HG03520 (cell line): ENCODE measurements around the gene CLEC4G.

Experiments
- ATAC-seq: cut with Tn5 transposase; IDR thresholded peaks from one replicate; pipeline ENCODE4 v1.9.1; 2021; ENCODE audit warnings: mild to moderate bottlenecking, moderate library complexity; ENCODE audit not compliant: unreplicated experiment

Gene CLEC4G

DNA sequence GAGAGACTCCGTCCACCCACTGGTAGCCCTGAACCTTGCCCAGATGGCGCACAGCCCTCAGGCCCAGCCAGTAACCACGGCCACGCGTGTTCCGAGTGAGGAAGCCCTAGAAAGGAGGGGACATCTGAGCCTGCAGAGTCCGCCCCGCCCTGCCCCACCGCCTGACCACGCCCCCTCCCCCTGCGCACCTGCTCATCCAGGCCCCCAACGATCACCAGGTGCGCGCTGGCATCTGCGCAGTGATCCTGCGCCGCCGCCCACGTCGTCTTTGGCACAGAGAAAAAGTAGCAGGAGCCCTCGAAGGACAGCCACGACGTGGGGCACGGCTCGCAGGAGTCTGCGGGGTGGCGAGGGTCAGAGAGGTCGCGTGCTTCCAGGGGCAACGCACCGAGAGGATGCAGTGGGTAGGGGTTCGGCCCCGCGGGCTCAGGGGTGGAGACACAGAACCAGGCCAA, 2.1 kb downstream of the CLEC4G start:
- ATAC-seq: no peak

GRCh38 chr19:7729211-7729610, 2.7 kb downstream of the CLEC4G start:
- no peak for ATAC-seq

DNA sequence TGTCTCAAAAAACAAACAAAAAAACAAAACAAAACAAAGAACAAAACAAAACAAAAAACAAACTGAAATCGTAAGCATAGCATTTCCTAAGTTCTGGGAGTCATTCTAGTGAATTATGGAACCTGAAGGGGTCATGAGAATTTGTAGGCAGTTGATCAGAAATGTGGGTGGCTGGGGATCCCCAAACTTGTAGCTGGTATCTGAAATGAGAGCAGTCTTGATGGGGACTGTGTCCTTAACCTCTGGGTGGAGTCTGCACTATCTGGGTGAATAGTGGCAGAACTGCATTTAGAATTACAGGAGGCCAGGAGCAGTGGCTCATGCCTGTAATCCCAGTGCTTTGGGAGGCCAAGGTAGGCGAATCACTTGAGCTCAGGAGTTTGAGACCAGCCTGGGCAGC, 6.1 kb downstream of the CLEC4G start:
- no peak for ATAC-seq

GRCh38 chr19:7722231-7722651, 9.7 kb downstream of the CLEC4G start:
- ATAC-seq: no peak

- no peak for ATAC-seq
These were observed 11.6 kb downstream of the CLEC4G start for GRCh38 chr19:7720351-7720750.

DNA sequence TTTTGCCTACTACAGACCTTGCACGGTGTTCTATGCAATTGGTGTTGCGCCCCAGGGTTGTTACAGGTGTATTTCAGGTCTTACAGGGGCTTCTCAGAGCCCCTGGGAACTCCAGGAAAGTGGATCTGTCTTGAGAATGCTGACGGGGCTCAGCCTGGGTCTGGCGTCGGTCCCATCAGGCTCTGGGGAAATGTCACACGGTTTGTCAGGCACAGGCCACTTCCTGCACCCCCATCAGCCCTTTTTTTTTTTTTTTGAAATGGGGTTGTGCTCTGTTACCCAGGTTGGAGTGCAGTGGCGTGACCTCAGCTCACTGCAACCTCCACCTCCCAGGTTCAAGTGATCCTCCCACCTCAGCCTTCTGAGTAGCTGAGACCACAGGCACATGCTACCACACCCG, 13.2 kb downstream of the CLEC4G start:
- ATAC-seq: no peak

DNA sequence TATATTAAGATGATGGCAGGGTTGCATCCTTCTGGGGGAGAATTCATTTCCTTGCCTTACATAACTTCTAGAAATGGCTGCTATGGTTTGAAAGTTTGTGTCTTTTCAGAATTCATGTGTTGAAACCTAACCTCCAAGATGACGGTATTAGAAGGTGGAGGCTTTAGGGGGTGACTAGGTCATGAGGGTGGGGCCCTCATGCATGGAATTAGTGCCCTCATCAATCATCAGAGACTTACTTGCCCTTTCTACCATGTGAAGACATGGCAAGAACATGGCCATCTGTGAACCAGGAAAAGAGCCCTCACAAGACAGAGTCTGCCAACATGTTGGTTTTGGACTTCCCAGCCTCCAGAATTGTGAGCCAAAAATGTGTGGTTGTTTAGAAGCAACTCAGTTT, 15.1 kb downstream of the CLEC4G start:
- no peak for ATAC-seq

DNA sequence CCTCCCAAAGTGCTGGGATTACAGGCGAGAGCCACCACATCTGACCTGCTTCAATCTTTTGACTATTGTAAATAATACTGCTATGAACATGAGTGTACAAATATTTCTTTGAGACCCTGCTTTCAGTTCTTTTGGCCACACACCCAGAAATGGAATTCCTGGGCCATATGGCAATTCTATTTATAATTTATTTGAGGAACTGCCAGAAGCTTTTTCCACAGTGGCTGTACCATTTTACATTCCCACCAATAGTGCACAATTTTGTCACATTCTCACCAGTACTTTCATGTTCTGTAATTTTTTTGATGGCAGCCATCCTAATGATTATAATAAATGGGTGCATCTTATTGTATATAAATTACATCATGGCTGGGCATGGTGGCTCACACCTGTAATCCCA, 16.2 kb downstream of the CLEC4G start:
- ATAC-seq: no peak

DNA sequence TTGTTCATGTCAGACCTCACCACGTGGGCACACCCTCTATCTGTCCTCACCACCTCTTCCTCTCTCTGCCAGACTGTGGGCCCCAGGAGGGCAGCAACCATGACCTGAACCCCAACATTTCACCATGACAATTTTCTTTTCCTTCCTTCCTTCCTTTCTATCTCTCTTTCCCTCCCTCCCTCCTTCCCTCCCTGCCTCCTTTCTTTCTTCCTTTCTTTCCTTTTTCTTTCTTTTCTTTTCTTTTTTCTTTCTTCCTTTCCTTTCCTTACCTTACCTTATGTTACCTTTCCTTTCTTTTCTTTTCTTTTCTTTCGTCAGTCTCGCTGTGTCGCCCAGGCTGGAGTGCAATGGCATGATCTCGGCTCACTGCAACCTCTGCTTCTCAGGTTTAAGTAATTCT, 21.3 kb downstream of the CLEC4G start:
- ATAC-seq: no peak

DNA sequence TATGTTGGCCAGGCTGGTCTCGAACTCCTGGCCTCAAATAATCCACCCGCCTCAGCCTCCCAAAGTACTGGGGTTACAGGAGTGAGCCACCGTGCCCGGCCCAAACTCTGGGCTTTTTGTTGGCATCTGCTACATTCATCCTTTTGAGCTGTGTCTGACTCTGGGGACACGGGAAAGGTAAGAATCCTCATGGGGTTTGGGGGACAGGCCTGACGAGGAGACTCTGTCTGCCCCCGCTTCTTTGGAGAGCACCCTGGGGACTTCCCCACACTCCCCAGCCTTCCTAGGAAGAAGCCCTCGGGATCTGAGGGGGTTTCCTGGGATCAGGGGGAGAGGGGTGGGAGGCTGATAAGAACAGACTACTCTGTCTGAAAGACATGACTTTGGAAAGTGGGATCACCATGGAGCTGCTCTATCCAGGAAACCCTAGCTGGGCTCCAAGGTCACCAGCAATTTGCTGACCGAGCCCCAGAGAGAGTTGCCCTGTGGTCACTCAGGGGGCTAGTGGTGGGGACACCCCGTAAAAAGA, 21.9 kb downstream of the CLEC4G start:
- no peak for ATAC-seq

DNA sequence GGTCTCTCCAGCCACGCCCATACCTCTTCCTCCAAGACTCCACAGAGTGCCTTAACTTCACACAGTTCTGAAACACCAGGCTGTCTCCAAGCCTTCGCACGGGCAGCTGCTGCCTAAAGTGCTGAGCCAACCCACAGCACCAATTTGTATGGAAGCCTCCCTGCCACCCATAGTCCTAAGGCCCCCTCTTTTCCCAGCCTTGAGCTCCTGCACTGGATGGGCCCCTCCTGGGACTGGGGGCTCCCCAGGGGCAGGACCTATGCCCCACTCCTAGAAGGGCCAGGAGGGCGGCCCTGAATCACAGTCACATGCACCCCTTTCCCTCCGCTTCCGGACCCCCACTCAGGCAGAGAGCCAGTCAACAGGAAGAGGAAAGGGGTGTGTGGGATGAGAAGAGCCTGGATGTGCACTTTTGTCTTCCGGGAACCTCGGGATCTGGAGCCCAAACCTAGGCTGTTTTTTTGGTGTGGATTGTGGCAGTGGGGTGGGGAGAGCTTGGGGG, 24.9 kb downstream of the CLEC4G start:
- ATAC-seq: no peak

- no peak for ATAC-seq
These were observed 25.5 kb downstream of the CLEC4G start for GRCh38 chr19:7706188-7706954.

DNA sequence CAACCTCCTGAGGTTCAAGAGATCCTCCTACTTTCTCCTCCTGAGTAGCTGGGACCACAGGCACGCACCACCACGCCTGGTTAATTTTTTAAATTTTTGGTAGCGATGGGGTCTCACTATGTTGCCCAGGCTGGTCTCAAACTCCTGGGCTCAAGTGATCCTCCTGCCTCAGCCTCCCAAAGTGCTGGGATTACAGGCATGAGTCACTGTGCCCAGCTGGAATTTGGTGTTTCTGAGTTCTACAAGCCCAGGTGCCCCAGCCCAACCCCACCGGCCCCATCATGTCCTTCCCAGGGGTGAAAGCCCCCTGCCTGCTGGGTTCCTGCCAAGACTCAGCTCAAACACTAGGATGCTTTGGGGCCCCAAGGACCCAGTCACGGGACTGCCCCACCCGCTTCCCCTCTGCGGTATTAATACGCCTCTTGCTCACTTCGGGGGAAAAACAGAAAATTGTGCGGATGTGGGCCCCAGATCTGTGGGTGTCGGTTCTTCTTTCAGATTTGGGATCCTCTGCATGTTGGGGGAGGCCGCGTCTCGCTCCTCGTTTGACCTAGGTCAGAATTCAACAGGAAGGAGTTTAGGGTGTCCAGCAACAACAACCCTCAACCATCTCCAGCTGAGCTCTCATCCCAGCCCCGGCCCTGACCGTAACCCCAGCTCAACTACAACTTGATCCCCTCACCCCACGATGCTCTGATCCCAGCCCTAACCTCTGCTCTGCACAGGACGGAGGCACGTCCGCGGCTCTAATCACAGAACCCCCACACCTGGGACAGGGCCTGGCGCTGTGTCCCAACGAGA, 26.3 kb downstream of the CLEC4G start:
- no peak for ATAC-seq

DNA sequence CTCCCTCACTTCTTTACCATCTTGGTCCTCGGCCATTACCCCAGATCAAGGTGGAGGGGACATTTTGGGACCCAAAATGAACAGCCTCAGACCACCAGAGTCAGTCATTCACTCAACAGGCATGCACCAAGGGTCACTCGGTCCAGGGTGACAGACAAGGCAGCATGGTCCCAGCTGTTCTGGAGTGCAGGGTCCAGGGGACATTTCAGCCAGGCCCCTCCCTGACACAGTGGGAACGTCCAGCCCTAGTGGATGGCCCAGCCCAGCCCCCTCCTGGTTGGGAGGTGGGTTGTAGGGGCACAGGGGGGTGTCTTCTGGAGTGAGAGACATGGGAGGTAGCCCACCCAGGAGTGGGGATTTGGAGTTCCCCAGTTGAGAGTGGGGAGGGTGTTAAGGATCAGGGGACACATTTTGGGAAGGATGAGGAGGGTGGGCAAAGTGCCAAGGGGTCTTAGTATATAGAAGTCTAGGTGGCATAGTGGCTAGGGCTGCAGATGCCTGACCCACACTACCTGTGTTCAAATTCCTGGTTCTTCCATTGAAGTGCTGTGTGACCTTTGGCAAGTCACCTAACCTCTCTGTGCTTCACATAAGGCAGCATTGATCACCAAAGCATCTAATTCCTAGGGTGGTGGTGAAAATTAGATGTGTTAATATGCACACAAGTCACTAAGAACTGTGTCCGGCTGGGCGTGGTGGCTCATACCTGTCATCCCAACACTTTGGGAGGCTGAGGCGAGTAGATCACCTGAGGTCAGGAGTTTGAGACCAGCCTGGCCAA, 27.4 kb downstream of the CLEC4G start:
- no peak for ATAC-seq

DNA sequence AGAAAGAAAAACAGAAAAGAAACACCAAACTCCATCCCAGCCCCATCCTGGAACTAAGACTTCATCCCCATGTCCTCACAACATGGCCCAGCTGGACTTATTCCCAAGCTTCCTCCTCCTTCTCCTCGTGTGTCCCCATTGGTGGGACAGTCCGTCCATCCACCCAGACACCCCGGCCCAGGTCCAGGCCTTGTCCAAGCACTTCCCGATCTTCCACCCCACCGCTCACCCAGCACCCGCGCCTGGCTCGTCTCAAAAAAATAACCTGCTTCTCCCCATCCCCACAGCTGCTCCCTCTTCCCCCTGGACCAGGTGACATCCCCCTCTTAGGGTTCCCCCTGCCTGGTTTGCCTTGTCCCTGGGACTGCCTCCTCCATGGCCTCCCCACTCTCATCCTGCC, 28.6 kb downstream of the CLEC4G start:
- no peak for ATAC-seq

GRCh38 chr19:7701654-7702457, 30.1 kb downstream of the CLEC4G start, which contains the start of gene FCER2:
TSS of gene FCER2 (minus strand) at chr19:7702131. CDS start at chr19:7699760, 2,371 bp downstream.
- ATAC-seq: no peak

- ATAC-seq: no peak
These were observed 30.8 kb downstream of the CLEC4G start for GRCh38 chr19:7701049-7701653.

DNA sequence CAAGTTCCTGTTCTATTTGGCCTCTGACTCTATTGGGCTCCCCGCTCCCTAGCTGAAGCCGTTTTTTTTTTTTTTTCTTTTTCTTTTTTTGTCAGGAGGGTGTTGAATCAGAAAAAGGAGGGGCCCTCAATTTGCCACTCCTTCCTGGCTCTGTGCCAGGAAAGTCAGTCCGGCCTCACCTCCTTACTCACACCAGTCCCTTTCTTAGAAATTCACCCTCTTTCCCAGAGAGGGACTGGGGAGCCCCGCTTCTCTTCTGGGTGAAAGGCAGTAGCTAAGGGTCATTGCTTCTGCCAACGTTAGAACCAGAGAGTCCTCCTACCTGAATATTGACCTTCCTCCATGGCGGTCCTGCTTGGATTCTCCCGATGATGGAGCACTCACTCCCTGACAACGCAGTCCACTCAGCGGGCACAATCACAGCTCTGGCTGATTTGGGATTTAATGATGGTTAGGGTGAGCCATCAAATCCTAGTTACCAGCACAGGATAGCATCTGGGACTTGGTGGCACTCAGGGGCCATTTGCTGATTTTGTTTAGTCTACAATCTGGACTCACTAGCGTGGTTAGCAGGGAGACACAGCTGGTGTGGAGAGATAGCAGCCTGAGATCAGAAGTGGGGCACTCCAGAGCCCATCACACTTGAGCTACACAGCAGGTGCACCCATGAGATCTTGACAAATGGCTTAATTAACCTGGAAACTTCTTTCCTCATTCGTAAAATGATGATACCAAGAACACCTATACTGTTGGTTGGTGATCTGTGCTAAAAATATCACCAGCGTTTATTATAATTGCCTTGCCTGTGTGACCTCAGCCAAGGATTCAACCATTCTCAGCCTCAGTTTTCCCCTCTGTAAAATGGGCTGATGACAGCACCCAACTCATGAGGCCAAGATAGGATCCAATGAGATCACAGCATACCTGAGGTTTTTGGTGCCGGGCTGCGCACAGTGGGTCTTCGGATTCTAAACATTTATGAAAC, 32.2 kb downstream of the CLEC4G start:
- ATAC-seq: no peak
